Measurements from ENCODE around the gene PTPRZ1.

DNA sequence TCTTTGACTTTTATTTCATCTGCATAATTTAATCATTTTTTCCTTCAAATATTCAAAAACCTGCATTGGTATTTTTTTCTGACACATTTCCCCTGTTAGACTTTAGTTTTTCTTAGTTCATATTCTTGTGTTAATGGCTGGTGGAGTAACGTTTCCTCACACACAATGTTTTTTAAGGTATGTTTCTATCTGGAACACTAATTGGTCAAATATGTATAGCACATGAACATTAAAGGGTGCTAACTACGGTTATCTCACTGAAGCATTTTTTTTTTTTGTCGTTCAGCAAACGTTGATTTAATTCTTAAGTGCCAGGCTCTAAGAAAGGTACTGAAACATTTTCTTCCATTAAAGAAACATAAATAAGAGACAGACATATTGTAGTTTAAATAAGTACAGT is 87.7 kb downstream of the PTPRZ1 start:
- TF ChIP-seq EZH2phosphoT487 (IDR thresholded peaks at IDR 0.05; ENCODE audit: borderline replicate concordance, low read length): no peak
- TF ChIP-seq, protein P1, sequence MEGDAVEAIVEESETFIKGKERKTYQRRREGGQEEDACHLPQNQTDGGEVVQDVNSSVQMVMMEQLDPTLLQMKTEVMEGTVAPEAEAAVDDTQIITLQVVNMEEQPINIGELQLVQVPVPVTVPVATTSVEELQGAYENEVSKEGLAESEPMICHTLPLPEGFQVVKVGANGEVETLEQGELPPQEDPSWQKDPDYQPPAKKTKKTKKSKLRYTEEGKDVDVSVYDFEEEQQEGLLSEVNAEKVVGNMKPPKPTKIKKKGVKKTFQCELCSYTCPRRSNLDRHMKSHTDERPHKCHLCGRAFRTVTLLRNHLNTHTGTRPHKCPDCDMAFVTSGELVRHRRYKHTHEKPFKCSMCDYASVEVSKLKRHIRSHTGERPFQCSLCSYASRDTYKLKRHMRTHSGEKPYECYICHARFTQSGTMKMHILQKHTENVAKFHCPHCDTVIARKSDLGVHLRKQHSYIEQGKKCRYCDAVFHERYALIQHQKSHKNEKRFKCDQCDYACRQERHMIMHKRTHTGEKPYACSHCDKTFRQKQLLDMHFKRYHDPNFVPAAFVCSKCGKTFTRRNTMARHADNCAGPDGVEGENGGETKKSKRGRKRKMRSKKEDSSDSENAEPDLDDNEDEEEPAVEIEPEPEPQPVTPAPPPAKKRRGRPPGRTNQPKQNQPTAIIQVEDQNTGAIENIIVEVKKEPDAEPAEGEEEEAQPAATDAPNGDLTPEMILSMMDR (conservative IDR thresholded peaks at IDR 0.05; ENCODE audit: low read depth, low read length): no peak
